GM21367 (cell line): ENCODE results near the gene PSD4.

ENCODE experiments used
- ATAC-seq: cut with Tn5 transposase; IDR thresholded peaks from one replicate; pipeline ENCODE4 v1.9.1; 2021; ENCODE audit not compliant: unreplicated experiment

PSD4 gene

GRCh38 chr2:113258471-113259147 lies 84.8 kb downstream of the PSD4 start:
- no peak for ATAC-seq
